Fibroblast of skin of left quadriceps (primary cell): Measurements from ENCODE around the gene PPP1R7.
"Not testable (repeated sequence)": the region's sequence is repeated elsewhere in the genome, so short reads cannot be mapped to it uniquely, and the experiment has no call there.

Experiments
- DNase-seq, 2 experiments: peaks; one replicate each; pipeline ENCODE4 v3.0.0-alpha.2; 2013; ENCODE audit warnings: low read depth in 2 of 2

The PPP1R7 gene

GRCh38 chr2:241149925-241150659 is at the start of gene PPP1R7:
PPP1R7 (plus strand) TSS chr2:241150467; CDS start chr2:241150496, 29 bp downstream.
- peak; percentile 79 for DNase-seq

GRCh38 chr2:241102239-241102803 is 47.9 kb upstream of the PPP1R7 start, which contains the start of gene MTERF4:
MTERF4 (minus strand) TSS chr2:241102287; CDS start chr2:241102273, 14 bp downstream.
- DNase-seq, result peak; percentile 49 to 55

- no peak for DNase-seq
Measured at GRCh38 chr2:241103176-241103595, 47.1 kb upstream of the PPP1R7 start.

- DNase-seq, result not testable (repeated sequence)
Measured at GRCh38 chr2:241104611-241105010, 45.7 kb upstream of the PPP1R7 start.

GRCh38 chr2:241105641-241106040 is 44.6 kb upstream of the PPP1R7 start:
- DNase-seq, result no peak

GRCh38 chr2:241107031-241107783 is 43.1 kb upstream of the PPP1R7 start:
- no peak for DNase-seq

DNA sequence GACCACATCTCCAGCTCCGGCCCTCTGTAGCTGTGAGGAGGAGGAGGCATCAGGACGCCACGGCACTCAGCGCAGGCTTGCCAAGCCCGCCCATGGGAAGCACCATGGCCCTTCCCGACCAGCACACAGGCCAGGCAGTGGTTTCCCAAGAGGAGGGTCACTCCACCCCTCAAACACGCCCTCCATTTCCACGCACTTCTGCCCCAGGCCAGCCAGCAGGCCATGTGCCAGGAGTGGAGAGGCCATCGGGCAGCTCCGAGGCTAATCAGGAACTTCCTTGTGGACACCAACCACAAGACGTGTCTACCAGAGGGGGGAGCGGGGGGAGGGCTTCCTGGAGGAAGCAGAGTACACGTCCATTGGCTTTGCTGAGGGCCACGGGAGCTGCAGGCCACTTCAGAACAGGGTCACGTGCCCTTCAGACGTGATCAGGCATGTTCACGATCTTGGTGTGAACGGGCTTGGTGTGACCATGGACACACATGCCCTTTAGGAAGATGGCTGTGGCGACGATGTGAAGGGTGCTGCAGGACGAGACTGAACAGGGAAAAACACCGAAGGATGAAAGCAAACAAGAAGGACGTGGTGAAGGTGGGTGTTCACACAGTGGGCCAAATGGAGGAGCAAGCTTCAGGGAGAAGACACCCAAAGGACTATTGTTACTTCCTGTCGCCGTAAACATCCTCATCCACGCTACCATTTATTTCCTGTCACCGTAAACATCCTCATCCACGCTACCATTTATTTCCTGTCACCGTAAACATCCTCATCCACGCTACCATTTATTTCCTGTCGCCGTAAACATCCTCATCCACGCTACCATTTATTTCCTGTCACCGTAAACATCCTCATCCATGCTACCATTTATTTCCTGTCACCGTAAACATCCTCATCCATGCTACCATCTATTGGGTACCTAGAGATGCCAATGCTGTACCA is 41.7 kb upstream of the PPP1R7 start:
- no peak for DNase-seq

- no peak for DNase-seq
Measured at GRCh38 chr2:241109210-241110088, 40.8 kb upstream of the PPP1R7 start.

- DNase-seq, result no peak
Measured at GRCh38 chr2:241110089-241110606, 40.1 kb upstream of the PPP1R7 start.

- no peak for DNase-seq
Measured at GRCh38 chr2:241110607-241111439, 39.4 kb upstream of the PPP1R7 start.

DNA sequence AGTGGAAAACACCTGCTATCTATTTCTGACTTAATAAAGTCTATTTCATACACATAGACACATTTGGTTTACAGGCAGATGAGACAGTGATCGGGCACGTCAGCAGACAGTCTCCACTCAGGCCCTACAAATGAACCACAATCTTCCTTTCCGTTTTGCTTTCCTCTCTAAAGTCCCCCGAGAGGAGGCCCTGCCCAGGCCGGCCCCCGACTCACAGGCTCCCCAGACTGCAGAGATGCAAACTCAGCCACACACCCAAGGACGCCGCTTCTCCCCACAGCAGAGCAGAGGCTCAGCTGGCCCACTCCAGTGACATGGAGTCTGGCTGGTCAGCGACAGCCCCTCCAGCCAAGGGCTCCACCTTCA is 38.8 kb upstream of the PPP1R7 start:
- DNase-seq, result no peak

DNA sequence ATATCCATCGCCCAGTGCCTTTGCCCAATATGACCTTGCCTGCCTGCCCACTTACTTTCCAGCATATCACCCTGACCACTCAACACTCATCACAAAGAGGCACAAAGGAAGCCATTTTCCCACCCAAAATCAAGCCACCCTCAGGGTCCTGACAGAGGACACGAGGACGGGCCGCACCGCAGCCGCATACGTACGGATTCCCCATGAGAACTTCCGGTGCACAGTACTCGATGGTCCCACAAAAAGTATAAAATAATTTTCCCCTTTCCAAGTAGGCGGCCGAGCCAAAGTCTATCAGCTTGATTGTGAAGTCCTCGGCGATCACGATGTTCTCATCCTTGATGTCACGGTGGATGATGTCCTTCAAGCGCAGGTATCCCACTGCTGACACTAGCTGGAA is 38.2 kb upstream of the PPP1R7 start:
- no peak for DNase-seq

DNA sequence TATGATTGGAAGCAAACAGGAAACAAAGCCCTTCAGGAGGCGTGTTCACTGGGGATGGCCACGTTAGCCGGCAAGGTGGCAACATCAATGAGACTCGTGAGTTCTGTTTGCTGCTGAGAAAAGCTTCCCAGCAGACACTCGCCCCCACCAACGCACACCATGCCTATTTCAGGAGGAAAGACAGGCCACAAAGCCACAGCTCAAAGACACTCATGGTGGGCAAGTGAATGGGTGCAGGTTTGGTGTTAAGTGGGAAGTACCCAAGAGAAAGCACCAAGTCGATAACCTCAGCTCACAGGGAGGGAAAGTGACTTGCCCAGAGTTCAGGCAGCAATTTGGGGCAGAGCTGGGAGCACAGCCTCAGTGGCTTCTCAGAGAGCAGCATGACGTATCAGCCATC is 37.7 kb upstream of the PPP1R7 start:
- no peak for DNase-seq

DNA sequence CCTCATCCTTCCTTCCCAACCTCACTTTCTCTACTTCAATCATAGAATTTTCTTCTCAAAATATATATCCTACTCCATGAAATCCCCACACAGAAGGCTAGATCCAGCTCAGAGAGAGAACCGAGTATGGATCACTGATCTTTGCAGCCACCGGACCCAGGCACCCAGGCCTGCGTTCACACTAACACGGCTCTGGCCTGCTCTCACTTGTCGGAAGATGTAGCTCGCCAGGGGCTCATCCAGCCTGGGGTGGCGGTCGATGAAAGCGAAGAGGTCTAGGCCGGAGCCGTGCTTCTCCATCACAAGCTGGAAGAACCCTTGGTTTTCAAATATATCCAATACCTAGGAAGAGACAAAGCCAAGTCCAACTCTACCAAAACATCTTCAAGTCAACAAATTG is 35.4 kb upstream of the PPP1R7 start:
- DNase-seq, result no peak

- DNase-seq, result no peak
Measured at GRCh38 chr2:241115361-241115760, 34.9 kb upstream of the PPP1R7 start.

DNA sequence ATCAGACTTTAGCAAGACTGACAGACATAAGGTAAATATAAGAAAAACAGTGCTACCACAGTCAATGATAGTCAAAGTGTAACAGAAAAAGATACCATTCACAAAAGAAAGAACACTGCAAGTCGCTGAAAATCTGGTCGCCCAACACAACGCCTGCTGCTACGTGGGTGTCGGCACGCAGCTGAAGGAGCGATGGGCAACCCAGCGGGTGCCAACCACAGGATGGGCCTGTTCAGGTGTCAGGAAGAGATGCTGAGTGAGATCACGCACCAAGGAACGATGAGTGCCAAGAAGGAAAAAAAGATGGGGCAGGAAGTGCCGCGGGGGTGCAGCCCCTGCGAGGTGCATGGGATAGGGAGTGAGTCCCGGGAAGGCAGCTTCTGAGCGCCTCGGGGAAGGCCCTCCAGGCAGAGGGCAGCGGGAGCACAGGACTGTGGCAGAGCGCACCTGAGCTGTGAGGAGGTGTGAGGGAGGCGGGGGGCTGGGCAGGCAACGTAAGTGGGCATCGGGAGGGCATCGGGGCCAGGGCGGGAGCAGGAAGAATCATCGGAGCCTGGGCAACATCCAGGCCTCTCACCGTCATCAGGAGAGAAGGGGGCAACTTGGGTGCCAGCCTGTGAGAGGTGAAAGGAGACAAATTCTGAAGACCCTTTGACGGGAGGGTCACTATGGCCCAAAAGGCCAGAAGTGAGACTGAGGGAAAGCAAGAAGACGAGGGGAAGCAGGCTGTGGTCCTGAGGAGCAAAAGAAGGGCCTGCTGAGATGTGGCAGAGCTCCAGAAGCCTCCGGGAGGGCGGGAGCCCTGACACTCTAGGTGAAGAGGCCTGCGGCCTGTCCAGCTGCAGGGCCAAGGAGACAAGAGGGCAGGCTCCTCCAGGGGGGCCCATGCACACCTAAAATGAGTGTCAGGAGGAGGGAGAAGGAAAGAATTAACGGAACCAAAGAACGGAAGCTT is 33.4 kb upstream of the PPP1R7 start:
- no peak for DNase-seq

- no peak for DNase-seq
Measured at GRCh38 chr2:241118737-241119505, 31.3 kb upstream of the PPP1R7 start.

DNA sequence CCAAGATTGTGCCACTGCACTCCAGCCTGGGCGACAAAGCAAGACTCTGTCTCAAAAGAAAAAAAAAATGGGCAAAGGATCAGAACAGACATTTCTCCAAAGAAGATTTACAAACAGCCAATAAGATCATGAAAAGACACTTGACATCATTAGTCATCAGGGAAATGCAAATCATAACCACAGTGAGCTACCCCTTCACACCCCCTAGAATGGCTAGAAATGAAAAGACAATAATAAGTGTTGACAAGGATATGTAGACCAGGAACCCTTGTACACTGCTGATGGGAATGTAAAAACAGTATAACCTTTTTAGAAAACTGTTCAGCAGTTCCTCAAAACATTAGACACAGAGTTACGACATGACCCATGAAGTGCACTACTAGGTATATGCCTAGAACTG is 29.8 kb upstream of the PPP1R7 start:
- DNase-seq, result no peak
